Activated T-cell treated with anti-CD3 and anti-CD28 coated beads, Interleukin-2, amount 50 U/mL, for 4 hours (primary cell): ENCODE results near the gene ZNF543. TPM values are rescaled to one million over a fixed set of nuclear protein-coding genes. Genes with fewer than 3 reads are reported as not detected.

ENCODE experiments used
- ATAC-seq, 2 donors: fragments of 200-7000 bp; cut with Tn5 transposase; one replicate each; pipeline ENCODE4 v1.10.0; 2021
- DNase-seq: peaks from one replicate; pipeline ENCODE4 v3.0.0-alpha.2; 2020
- H3K27me3 Mint-ChIP-seq: one replicate; pipeline ENCODE4 v1.8.0; 2021; ENCODE audit warnings: low read depth, mixed read lengths
- H3K36me3 Mint-ChIP-seq: one replicate; pipeline ENCODE4 v1.8.0; 2022; ENCODE audit warnings: mixed read lengths; ENCODE audit not compliant: insufficient read depth
- H3K4me1 Mint-ChIP-seq: one replicate; pipeline ENCODE4 v1.8.0; 2021; ENCODE audit warnings: low read depth, mixed read lengths
- H3K4me3 Mint-ChIP-seq: one replicate; pipeline ENCODE4 v1.8.0; 2021; ENCODE audit warnings: mild to moderate bottlenecking, moderate library complexity, mixed read lengths
- H3K9me3 Mint-ChIP-seq: one replicate; pipeline ENCODE4 v1.8.0; 2021; ENCODE audit warnings: mixed read lengths
- total RNA-seq, 3 donors: library from RNA; stranded (reverse); gene quantifications; one replicate each; pipeline ENCODE4 v1.2.1, GENCODE V29; 2021

ZNF543 gene
- total RNA-seq, 3 donors from 2014 or later, result 3.3 to 5.0 (median 3.5) TPM

GRCh38 chr19:57302020-57302465 lies 18.2 kb upstream of the ZNF543 start:
- DNase-seq, result no peak
- Mint-ChIP-seq H3K9me3 (peaks cover 15% of the 10 kb centered on the region), H3K4me1 (peaks cover 12% of the 10 kb centered on the region), H3K4me3 (no peak overlapping the region), H3K36me3 (peaks cover 55% of the 10 kb centered on the region), H3K27me3 (no peaks in the 10 kb centered on the region)
- ATAC-seq, result no peak

GRCh38 chr19:57302727-57303401 lies 17.4 kb upstream of the ZNF543 start:
- no peaks in the 10 kb centered on the region for H3K27me3 Mint-ChIP-seq
- no peak overlapping the region for H3K4me3 Mint-ChIP-seq
- ATAC-seq (no peak), DNase-seq (no peak)
- H3K36me3 Mint-ChIP-seq, result peaks cover 48% of the 10 kb centered on the region
- H3K4me1 Mint-ChIP-seq, result peaks cover 6% of the 10 kb centered on the region
- H3K9me3 Mint-ChIP-seq, result peaks cover 8% of the 10 kb centered on the region

- H3K4me3 Mint-ChIP-seq, result no peak overlapping the region
- no peaks in the 10 kb centered on the region for H3K27me3 Mint-ChIP-seq
- peaks cover 1% of the 10 kb centered on the region for H3K4me1 Mint-ChIP-seq
- peaks cover 35% of the 10 kb centered on the region for H3K36me3 Mint-ChIP-seq
- DNase-seq (no peak), ATAC-seq (no peak)
- peaks cover 12% of the 10 kb centered on the region for H3K9me3 Mint-ChIP-seq
Measured at GRCh38 chr19:57305056-57305455, 15.2 kb upstream of the ZNF543 start.

- no peak for DNase-seq
- peaks cover 1% of the 10 kb centered on the region for H3K4me1 Mint-ChIP-seq
- ATAC-seq, result no peak
- peaks cover 13% of the 10 kb centered on the region for H3K9me3 Mint-ChIP-seq
- H3K4me3 Mint-ChIP-seq, result no peak overlapping the region
- H3K27me3 Mint-ChIP-seq, result peaks cover 1% of the 10 kb centered on the region
- peaks cover 13% of the 10 kb centered on the region for H3K36me3 Mint-ChIP-seq
Measured at GRCh38 chr19:57308514-57308913, 11.8 kb upstream of the ZNF543 start.

- peaks cover 28% of the 10 kb centered on the region for H3K9me3 Mint-ChIP-seq
- H3K27me3 Mint-ChIP-seq, result peaks cover 16% of the 10 kb centered on the region
- H3K4me1 Mint-ChIP-seq, result peaks cover 1% of the 10 kb centered on the region
- no peaks in the 10 kb centered on the region for H3K36me3 Mint-ChIP-seq
- ATAC-seq (no peak), DNase-seq (no peak)
- no peak overlapping the region for H3K4me3 Mint-ChIP-seq
Measured at GRCh38 chr19:57310792-57311191, 9.5 kb upstream of the ZNF543 start.

- no peak for ATAC-seq
- H3K9me3 Mint-ChIP-seq, result peaks cover 29% of the 10 kb centered on the region
- H3K27me3 Mint-ChIP-seq, result peaks cover 30% of the 10 kb centered on the region
- peaks cover 1% of the 10 kb centered on the region for H3K4me1 Mint-ChIP-seq
- no peak for DNase-seq
- no peak overlapping the region for H3K4me3 Mint-ChIP-seq
- no peaks in the 10 kb centered on the region for H3K36me3 Mint-ChIP-seq
Measured at GRCh38 chr19:57314146-57314545, 6.1 kb upstream of the ZNF543 start.

GRCh38 chr19:57317503-57317902 lies 2.8 kb upstream of the ZNF543 start:
- DNase-seq, result no peak
- peaks cover 23% of the 10 kb centered on the region for H3K9me3 Mint-ChIP-seq
- peaks cover 5% of the 10 kb centered on the region for H3K36me3 Mint-ChIP-seq
- H3K27me3 Mint-ChIP-seq, result peaks cover 28% of the 10 kb centered on the region
- H3K4me1 Mint-ChIP-seq, result peaks cover 24% of the 10 kb centered on the region
- ATAC-seq, result no peak
- no peak overlapping the region for H3K4me3 Mint-ChIP-seq

- Mint-ChIP-seq H3K9me3 (peaks cover 26% of the 10 kb centered on the region), H3K36me3 (peaks cover 23% of the 10 kb centered on the region), H3K4me3 (peak overlapping the region; percentile 83), H3K4me1 (peaks cover 29% of the 10 kb centered on the region), H3K27me3 (peaks cover 20% of the 10 kb centered on the region)
- DNase-seq, result no peak
- ATAC-seq, result no peak
Measured at GRCh38 chr19:57319869-57320179, 448 bp upstream of the ZNF543 start.

- Mint-ChIP-seq H3K27me3 (peaks cover 10% of the 10 kb centered on the region), H3K4me1 (peaks cover 29% of the 10 kb centered on the region), H3K36me3 (peaks cover 36% of the 10 kb centered on the region), H3K4me3 (peak overlapping the region; percentile 83), H3K9me3 (peaks cover 18% of the 10 kb centered on the region)
- no peak for DNase-seq
- no peak for ATAC-seq
Measured at GRCh38 chr19:57321116-57321515, 844 bp downstream of the ZNF543 start.

- H3K27me3 Mint-ChIP-seq, result peaks cover 6% of the 10 kb centered on the region
- H3K36me3 Mint-ChIP-seq, result peaks cover 42% of the 10 kb centered on the region
- ATAC-seq (no peak), DNase-seq (no peak)
- peak overlapping the region; percentile 83 for H3K4me3 Mint-ChIP-seq
- peaks cover 29% of the 10 kb centered on the region for H3K4me1 Mint-ChIP-seq
- peaks cover 15% of the 10 kb centered on the region for H3K9me3 Mint-ChIP-seq
Measured at GRCh38 chr19:57321751-57322150, 1.5 kb downstream of the ZNF543 start.

GRCh38 chr19:57324992-57325391 lies 4.7 kb downstream of the ZNF543 start:
- Mint-ChIP-seq H3K4me3 (no peak overlapping the region), H3K9me3 (peaks cover 34% of the 10 kb centered on the region)

GRCh38 chr19:57327993-57328392 lies 7.7 kb downstream of the ZNF543 start:
- Mint-ChIP-seq H3K4me1 (no peaks in the 10 kb centered on the region), H3K27me3 (no peaks in the 10 kb centered on the region), H3K4me3 (no peak overlapping the region), H3K9me3 (peaks cover 28% of the 10 kb centered on the region), H3K36me3 (peaks cover 62% of the 10 kb centered on the region)
- no peak for ATAC-seq
- DNase-seq, result no peak

More at GRCh38 chr19:57324992-57325391, 4.7 kb downstream of the ZNF543 start:
- no peak for DNase-seq
- Mint-ChIP-seq H3K36me3 (peaks cover 66% of the 10 kb centered on the region), H3K27me3 (no peaks in the 10 kb centered on the region), H3K4me1 (peaks cover 23% of the 10 kb centered on the region)
- no peak for ATAC-seq

- Mint-ChIP-seq H3K9me3 (peaks cover 29% of the 10 kb centered on the region), H3K36me3 (peaks cover 7% of the 10 kb centered on the region), H3K4me1 (no peaks in the 10 kb centered on the region), H3K27me3 (no peaks in the 10 kb centered on the region), H3K4me3 (no peak overlapping the region)
- DNase-seq (no peak), ATAC-seq (no peak)
Measured at GRCh38 chr19:57334191-57334590, 13.9 kb downstream of the ZNF543 start.

GRCh38 chr19:57338877-57339276 lies 18.6 kb downstream of the ZNF543 start:
- DNase-seq (no peak), ATAC-seq (no peak)
- peaks cover 27% of the 10 kb centered on the region for H3K9me3 Mint-ChIP-seq
- peaks cover 3% of the 10 kb centered on the region for H3K36me3 Mint-ChIP-seq
- no peak overlapping the region for H3K4me3 Mint-ChIP-seq
- no peaks in the 10 kb centered on the region for H3K4me1 Mint-ChIP-seq
- no peaks in the 10 kb centered on the region for H3K27me3 Mint-ChIP-seq

- H3K36me3 Mint-ChIP-seq, result peaks cover 1% of the 10 kb centered on the region
- no peak overlapping the region for H3K4me3 Mint-ChIP-seq
- peaks cover 4% of the 10 kb centered on the region for H3K27me3 Mint-ChIP-seq
- no peak for ATAC-seq
- no peaks in the 10 kb centered on the region for H3K4me1 Mint-ChIP-seq
- DNase-seq, result no peak
- H3K9me3 Mint-ChIP-seq, result peaks cover 12% of the 10 kb centered on the region
Measured at GRCh38 chr19:57342582-57342981, 22.3 kb downstream of the ZNF543 start.
